ENCODE results near the gene ASXL2.
"Not testable (repeated sequence)": the region's sequence is repeated elsewhere in the genome, so short reads cannot be mapped to it uniquely, and the experiment has no call there.

The ASXL2 gene

DNA sequence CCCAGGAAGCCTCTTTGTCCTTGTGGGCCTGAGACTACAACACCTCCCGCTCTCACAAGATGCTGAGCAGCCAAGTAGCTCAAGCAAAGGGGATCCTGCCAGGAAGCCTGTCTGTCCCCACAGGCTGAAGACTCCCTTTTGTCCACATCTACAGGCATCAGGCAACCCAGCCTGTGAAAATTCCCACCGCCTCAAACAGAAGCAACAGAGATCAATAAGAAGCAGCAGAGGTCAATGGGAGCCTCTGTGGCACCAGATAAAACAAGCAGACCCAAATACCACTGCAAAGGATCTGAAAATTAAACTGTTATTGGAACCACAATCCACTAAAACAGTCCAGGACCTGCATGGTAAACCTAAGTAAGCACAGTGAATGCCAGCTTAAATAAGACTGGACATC, 48.5 kb downstream of the ASXL2 start:
- Histone ChIP-seq H3K56ac (ENCODE audit: low read length) (no peak overlapping the region), H2BK120ac (ENCODE audit: low read depth, low read length) (no peak overlapping the region), H4K8ac (ENCODE audit: low read depth, low read length) (no peak overlapping the region), H2AK5ac (ENCODE audit: low read length) (no peak overlapping the region), H2BK15ac (replicated peaks; ENCODE audit: low read depth) (no peak overlapping the region), H3K9ac (ENCODE audit: low read length) (no peak overlapping the region), H3K4me2 (ENCODE audit: low read length) (no peak overlapping the region), H3K4ac (ENCODE audit: low read depth, low read length) (no peak overlapping the region), H3K4me1 (ENCODE audit: control insufficient read depth, low read depth, low read length) (no peaks in the 10 kb centered on the region), H3K23ac (ENCODE audit: low read length) (no peak overlapping the region), H3K79me1 (ENCODE audit: low read length) (peaks cover 6% of the 10 kb centered on the region), H3K4me3 (ENCODE audit: low read length) (no peak overlapping the region), H3K18ac (ENCODE audit: low read length) (no peak overlapping the region), H3K79me2 (ENCODE audit: control insufficient read depth, insufficient read depth, low read length) (peaks cover 3% of the 10 kb centered on the region), H4K5ac (ENCODE audit: low read length) (no peak overlapping the region), H2BK5ac (ENCODE audit: low read length) (no peak overlapping the region), H3K36me3 (ENCODE audit: control insufficient read depth, insufficient read depth, low read length) (no peaks in the 10 kb centered on the region), H3K27ac (ENCODE audit: low read depth, low read length) (no peak overlapping the region), H3K27me3 (ENCODE audit: insufficient read depth, low read length, poor library complexity) (no peaks in the 10 kb centered on the region)
- WGBS (ENCODE audit: extremely low coverage, insufficient coverage, low lambda C conversion rate) = no CpG with 5 or more reads among the region's 2 CpGs
- no peak for DNase-seq

DNA sequence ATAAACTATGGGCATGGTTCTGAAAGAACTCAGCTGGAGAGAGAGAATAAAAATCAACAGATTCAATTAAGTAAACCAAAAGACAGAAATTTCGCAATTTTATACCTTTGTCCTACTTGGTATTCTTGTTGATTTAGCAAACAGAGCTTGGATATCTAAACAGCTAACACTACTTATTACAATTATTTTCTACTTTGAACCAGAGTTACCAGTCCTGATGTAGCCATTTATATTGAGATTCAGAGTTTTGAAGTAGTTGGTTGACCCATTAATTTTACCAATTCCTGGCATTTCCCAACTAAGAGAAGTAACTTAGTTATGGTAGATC, 48.9 kb downstream of the ASXL2 start:
- no peak overlapping the region for H3K4ac ChIP-seq (ENCODE audit: low read depth, low read length)
- no peak overlapping the region for H4K5ac ChIP-seq (ENCODE audit: low read length)
- H3K27me3 ChIP-seq (ENCODE audit: insufficient read depth, low read length, poor library complexity) = no peaks in the 10 kb centered on the region
- no peak overlapping the region for H3K18ac ChIP-seq (ENCODE audit: low read length)
- peaks cover 3% of the 10 kb centered on the region for H3K79me2 ChIP-seq (ENCODE audit: control insufficient read depth, insufficient read depth, low read length)
- H2BK120ac ChIP-seq (ENCODE audit: low read depth, low read length) = no peak overlapping the region
- H4K8ac ChIP-seq (ENCODE audit: low read depth, low read length) = no peak overlapping the region
- DNase-seq = no peak
- H2BK5ac ChIP-seq (ENCODE audit: low read length) = no peak overlapping the region
- no peak overlapping the region for H3K27ac ChIP-seq (ENCODE audit: low read depth, low read length)
- no peaks in the 10 kb centered on the region for H3K4me1 ChIP-seq (ENCODE audit: control insufficient read depth, low read depth, low read length)
- H3K36me3 ChIP-seq (ENCODE audit: control insufficient read depth, insufficient read depth, low read length) = no peaks in the 10 kb centered on the region
- no peak overlapping the region for H3K23ac ChIP-seq (ENCODE audit: low read length)
- no peak overlapping the region for H3K56ac ChIP-seq (ENCODE audit: low read length)
- no peak overlapping the region for H3K4me3 ChIP-seq (ENCODE audit: low read length)
- no peak overlapping the region for H2AK5ac ChIP-seq (ENCODE audit: low read length)
- H3K4me2 ChIP-seq (ENCODE audit: low read length) = no peak overlapping the region
- no peak overlapping the region for H2BK15ac ChIP-seq (replicated peaks; ENCODE audit: low read depth)
- no CpG with 5 or more reads among the region's 1 CpG for WGBS (ENCODE audit: extremely low coverage, insufficient coverage, low lambda C conversion rate)
- peaks cover 6% of the 10 kb centered on the region for H3K79me1 ChIP-seq (ENCODE audit: low read length)
- H3K9ac ChIP-seq (ENCODE audit: low read length) = no peak overlapping the region

DNA sequence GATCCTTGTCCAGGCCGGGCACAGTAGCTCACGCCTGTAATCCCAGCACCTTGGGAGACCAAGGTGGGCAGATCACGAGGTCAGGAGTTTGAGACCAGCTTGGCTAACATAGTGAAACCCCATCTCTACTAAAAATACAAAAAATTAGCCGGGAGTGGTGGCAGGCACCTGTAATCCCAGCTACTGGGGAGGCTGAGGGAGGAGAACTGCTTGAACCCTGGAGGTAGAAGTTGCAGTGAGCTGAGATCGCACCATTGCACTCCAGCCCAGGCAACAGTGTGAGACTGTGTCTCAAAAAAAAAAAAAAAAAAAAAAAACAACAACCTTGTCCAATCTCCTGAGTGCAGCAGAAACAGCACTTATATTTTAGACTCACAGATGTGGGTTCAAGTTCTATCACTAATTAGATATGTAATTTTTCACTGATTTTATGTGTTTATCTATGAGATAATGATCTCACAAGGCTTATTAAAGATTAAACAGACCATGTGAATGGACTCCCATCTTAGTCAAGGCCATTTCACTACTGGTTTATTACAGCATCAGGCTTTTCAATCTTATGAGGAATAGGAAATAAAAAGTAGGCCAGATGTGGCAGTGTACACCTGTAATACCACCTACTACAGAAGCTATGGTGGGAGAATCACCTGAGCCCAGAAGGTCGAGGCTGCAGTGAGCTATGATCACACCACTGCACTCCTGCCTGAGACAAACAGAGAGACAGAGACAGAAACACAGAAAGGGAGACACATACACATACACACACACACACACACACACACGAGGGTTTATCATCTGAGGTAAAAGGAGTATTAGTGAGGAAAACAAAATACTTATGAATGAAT, 49.5 kb downstream of the ASXL2 start:
- not testable (repeated sequence) for H3K18ac ChIP-seq (ENCODE audit: low read length); H3K4me1 ChIP-seq (ENCODE audit: control insufficient read depth, low read depth, low read length); H2BK120ac ChIP-seq (ENCODE audit: low read depth, low read length); H3K4me2 ChIP-seq (ENCODE audit: low read length); H3K4me3 ChIP-seq (ENCODE audit: low read length); DNase-seq; H4K8ac ChIP-seq (ENCODE audit: low read depth, low read length); H3K27me3 ChIP-seq (ENCODE audit: insufficient read depth, low read length, poor library complexity); H2AK5ac ChIP-seq (ENCODE audit: low read length); H3K23ac ChIP-seq (ENCODE audit: low read length); H3K4ac ChIP-seq (ENCODE audit: low read depth, low read length); H2BK15ac ChIP-seq (replicated peaks; ENCODE audit: low read depth); H3K9ac ChIP-seq (ENCODE audit: low read length); H3K36me3 ChIP-seq (ENCODE audit: control insufficient read depth, insufficient read depth, low read length); H3K56ac ChIP-seq (ENCODE audit: low read length); H3K79me1 ChIP-seq (ENCODE audit: low read length); H4K5ac ChIP-seq (ENCODE audit: low read length); H2BK5ac ChIP-seq (ENCODE audit: low read length); H3K27ac ChIP-seq (ENCODE audit: low read depth, low read length); H3K79me2 ChIP-seq (ENCODE audit: control insufficient read depth, insufficient read depth, low read length)
- no CpG with 5 or more reads among the region's 7 CpGs for WGBS (ENCODE audit: extremely low coverage, insufficient coverage, low lambda C conversion rate)

DNA sequence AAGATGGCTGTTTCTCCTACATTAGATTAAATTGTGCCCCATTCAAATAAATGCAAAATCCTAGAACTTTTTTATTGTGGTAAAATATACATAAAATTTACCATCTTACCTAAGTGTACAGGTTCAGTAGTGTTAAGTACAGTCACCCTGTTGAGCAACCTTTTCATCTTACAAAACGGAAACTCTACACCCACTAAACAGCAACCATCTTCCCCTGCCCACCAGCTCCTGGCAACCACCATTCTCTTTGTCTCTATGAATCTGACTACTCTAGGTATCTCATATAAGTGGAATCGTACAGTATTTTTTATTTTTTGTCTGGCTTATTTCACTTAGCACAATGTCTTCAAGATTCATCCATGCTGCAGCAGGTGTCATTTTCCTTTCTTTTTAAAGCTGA, 53.0 kb downstream of the ASXL2 start:
- no peak overlapping the region for H2BK15ac ChIP-seq (replicated peaks; ENCODE audit: low read depth)
- no peak overlapping the region for H2BK5ac ChIP-seq (ENCODE audit: low read length)
- H2BK120ac ChIP-seq (ENCODE audit: low read depth, low read length) = no peak overlapping the region
- H3K4me1 ChIP-seq (ENCODE audit: control insufficient read depth, low read depth, low read length) = no peaks in the 10 kb centered on the region
- H3K36me3 ChIP-seq (ENCODE audit: control insufficient read depth, insufficient read depth, low read length) = no peaks in the 10 kb centered on the region
- H3K23ac ChIP-seq (ENCODE audit: low read length) = no peak overlapping the region
- peaks cover 7% of the 10 kb centered on the region for H3K79me1 ChIP-seq (ENCODE audit: low read length)
- H3K27ac ChIP-seq (ENCODE audit: low read depth, low read length) = no peak overlapping the region
- peaks cover 3% of the 10 kb centered on the region for H3K79me2 ChIP-seq (ENCODE audit: control insufficient read depth, insufficient read depth, low read length)
- H4K5ac ChIP-seq (ENCODE audit: low read length) = no peak overlapping the region
- H3K18ac ChIP-seq (ENCODE audit: low read length) = no peak overlapping the region
- H3K4ac ChIP-seq (ENCODE audit: low read depth, low read length) = no peak overlapping the region
- no peaks in the 10 kb centered on the region for H3K27me3 ChIP-seq (ENCODE audit: insufficient read depth, low read length, poor library complexity)
- no peak overlapping the region for H3K56ac ChIP-seq (ENCODE audit: low read length)
- no peak overlapping the region for H3K4me2 ChIP-seq (ENCODE audit: low read length)
- no peak overlapping the region for H2AK5ac ChIP-seq (ENCODE audit: low read length)
- DNase-seq = no peak
- no CpG with 5 or more reads among the region's 2 CpGs for WGBS (ENCODE audit: extremely low coverage, insufficient coverage, low lambda C conversion rate)
- no peak overlapping the region for H3K4me3 ChIP-seq (ENCODE audit: low read length)
- no peak overlapping the region for H3K9ac ChIP-seq (ENCODE audit: low read length)
- H4K8ac ChIP-seq (ENCODE audit: low read depth, low read length) = no peak overlapping the region

DNA sequence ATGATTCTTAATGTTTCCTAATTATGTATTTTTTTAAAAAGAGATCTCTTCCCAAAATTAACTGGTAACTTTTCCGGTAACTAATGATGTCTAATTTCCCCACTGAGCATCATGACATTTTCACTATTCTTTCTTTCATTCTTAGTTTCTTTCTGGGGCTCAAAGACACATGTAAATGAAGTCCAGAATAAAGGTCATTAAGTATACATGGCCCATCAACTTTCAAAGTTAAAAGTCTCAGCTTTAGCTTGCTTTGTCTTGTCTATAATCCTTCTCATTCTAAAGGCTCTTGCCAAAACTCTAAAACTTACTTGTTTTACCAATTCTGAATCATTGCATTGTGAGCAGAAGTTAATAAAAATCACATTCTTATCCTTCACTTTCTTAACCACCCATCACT, 53.6 kb downstream of the ASXL2 start:
- Histone ChIP-seq H3K79me2 (ENCODE audit: control insufficient read depth, insufficient read depth, low read length) (peaks cover under 1% of the 10 kb centered on the region), H2BK15ac (replicated peaks; ENCODE audit: low read depth) (no peak overlapping the region), H2AK5ac (ENCODE audit: low read length) (no peak overlapping the region), H3K9ac (ENCODE audit: low read length) (no peak overlapping the region), H3K4me3 (ENCODE audit: low read length) (no peak overlapping the region), H2BK120ac (ENCODE audit: low read depth, low read length) (no peak overlapping the region), H3K27me3 (ENCODE audit: insufficient read depth, low read length, poor library complexity) (no peaks in the 10 kb centered on the region), H3K36me3 (ENCODE audit: control insufficient read depth, insufficient read depth, low read length) (no peaks in the 10 kb centered on the region), H3K4me1 (ENCODE audit: control insufficient read depth, low read depth, low read length) (no peaks in the 10 kb centered on the region), H3K4me2 (ENCODE audit: low read length) (no peak overlapping the region), H3K27ac (ENCODE audit: low read depth, low read length) (no peak overlapping the region), H4K8ac (ENCODE audit: low read depth, low read length) (no peak overlapping the region), H3K79me1 (ENCODE audit: low read length) (peaks cover 4% of the 10 kb centered on the region), H4K5ac (ENCODE audit: low read length) (no peak overlapping the region), H3K4ac (ENCODE audit: low read depth, low read length) (no peak overlapping the region), H3K23ac (ENCODE audit: low read length) (no peak overlapping the region), H3K18ac (ENCODE audit: low read length) (no peak overlapping the region), H3K56ac (ENCODE audit: low read length) (no peak overlapping the region), H2BK5ac (ENCODE audit: low read length) (no peak overlapping the region)
- no peak for DNase-seq
- no CpG with 5 or more reads among the region's 1 CpG for WGBS (ENCODE audit: extremely low coverage, insufficient coverage, low lambda C conversion rate)

DNA sequence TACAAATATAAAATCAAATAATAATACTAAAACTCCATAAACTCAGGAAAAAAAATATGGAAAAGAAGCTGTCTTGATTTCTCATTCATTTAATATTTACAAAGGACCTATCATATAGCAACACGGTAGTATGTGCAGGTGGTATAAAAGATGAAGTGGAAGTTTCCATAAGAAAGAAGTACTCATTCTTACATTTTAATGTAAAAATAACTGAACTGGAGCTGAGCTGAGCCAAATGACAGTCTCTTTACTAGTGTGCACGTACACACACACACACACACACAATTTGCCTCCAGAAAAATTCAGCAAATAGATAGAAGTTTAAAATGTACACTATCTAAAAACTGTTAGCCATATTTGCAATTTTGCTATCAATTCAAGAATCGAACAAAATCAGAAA, 54.1 kb downstream of the ASXL2 start:
- Histone ChIP-seq H3K36me3 (ENCODE audit: control insufficient read depth, insufficient read depth, low read length) (no peaks in the 10 kb centered on the region), H3K4me3 (ENCODE audit: low read length) (no peak overlapping the region), H3K27me3 (ENCODE audit: insufficient read depth, low read length, poor library complexity) (no peaks in the 10 kb centered on the region), H3K56ac (ENCODE audit: low read length) (no peak overlapping the region), H3K18ac (ENCODE audit: low read length) (no peak overlapping the region), H3K4me2 (ENCODE audit: low read length) (no peak overlapping the region), H3K9ac (ENCODE audit: low read length) (no peak overlapping the region), H4K8ac (ENCODE audit: low read depth, low read length) (no peak overlapping the region), H3K4ac (ENCODE audit: low read depth, low read length) (no peak overlapping the region), H2BK5ac (ENCODE audit: low read length) (no peak overlapping the region), H4K5ac (ENCODE audit: low read length) (no peak overlapping the region), H2AK5ac (ENCODE audit: low read length) (no peak overlapping the region), H3K27ac (ENCODE audit: low read depth, low read length) (no peak overlapping the region), H2BK15ac (replicated peaks; ENCODE audit: low read depth) (no peak overlapping the region), H3K23ac (ENCODE audit: low read length) (no peak overlapping the region), H3K79me2 (ENCODE audit: control insufficient read depth, insufficient read depth, low read length) (no peaks in the 10 kb centered on the region), H2BK120ac (ENCODE audit: low read depth, low read length) (no peak overlapping the region), H3K79me1 (ENCODE audit: low read length) (peaks cover 4% of the 10 kb centered on the region), H3K4me1 (ENCODE audit: control insufficient read depth, low read depth, low read length) (no peaks in the 10 kb centered on the region)
- no CpG with 5 or more reads among the region's 3 CpGs for WGBS (ENCODE audit: extremely low coverage, insufficient coverage, low lambda C conversion rate)
- DNase-seq = no peak
